ENCODE data around the gene GTF2F2.

GTF2F2 gene

GRCh38 chr13:45332831-45333219 lies 212.5 kb downstream of the GTF2F2 start:
- DNase-seq = no peak

- no peak for DNase-seq
Observed at GRCh38 chr13:45333251-45333976, 213.1 kb downstream of the GTF2F2 start.

Data from hypothalamus (tissue), 51 donors.